Keratinocyte (primary cell): Measurements from ENCODE around the gene AGPAT3. TPM values are rescaled to one million over a fixed set of nuclear protein-coding genes. Genes with fewer than 3 reads are reported as not detected.

Experiments used
- DNase-seq: peaks from one replicate; pipeline ENCODE4 v3.0.0-alpha.2; 2011; ENCODE audit warnings: low read depth, missing footprints, low spot score
- FAIRE-seq: peaks from 2 replicates; lab custom pipeline; 2011; peaks lifted over from hg19 to GRCh38; lab: Jason Lieb, UNC
- H2AFZ ChIP-seq: 2 replicates; pipeline ENCODE4 v1.6.0; 2012; ENCODE audit warnings: low read length, control low read depth, inconsistent platforms; ENCODE audit not compliant: control insufficient read depth
- H3K27ac ChIP-seq: 2 replicates; pipeline ENCODE4 v1.5.1; 2011; ENCODE audit warnings: low read length; ENCODE audit not compliant: control insufficient read depth, insufficient read depth
- H3K27me3 ChIP-seq: 3 replicates; pipeline ENCODE4 v1.6.0; 2011; ENCODE audit warnings: low read length; ENCODE audit not compliant: control insufficient read depth, insufficient read depth; ENCODE audit errors: extremely low read depth
- H3K36me3 ChIP-seq, 2 experiments: 2 replicates in 1 of 2; 3 replicates in 1 of 2; pipeline ENCODE4 v1.5.1; 2011; ENCODE audit warnings: low read length in 2 of 2, mild to moderate bottlenecking in 1 of 2; ENCODE audit not compliant: control insufficient read depth in 2 of 2, insufficient read depth in 2 of 2; ENCODE audit errors: extremely low read depth in 1 of 2
- H3K4me1 ChIP-seq: 3 replicates; pipeline ENCODE4 v1.5.1; 2011; ENCODE audit warnings: low read length; ENCODE audit not compliant: control insufficient read depth, insufficient read depth; ENCODE audit errors: extremely low read depth
- H3K4me2 ChIP-seq: 3 replicates; pipeline ENCODE4 v1.6.0; 2011; ENCODE audit warnings: low read depth, low read length; ENCODE audit not compliant: control insufficient read depth, insufficient read depth; ENCODE audit errors: extremely low read depth
- H3K4me3 ChIP-seq, 3 experiments: fragments of 200-600 bp in 1 of 3; sonication (generic) in 1 of 3; 2 replicates in 2 of 3; 3 replicates in 1 of 3; pipeline ENCODE4 v1.5.1; 2011 to 2016; ENCODE audit warnings: low read length in 3 of 3, mild to moderate bottlenecking in 3 of 3, control low read depth in 2 of 3, inconsistent platforms in 1 of 3, low read depth in 1 of 3, mixed read lengths in 1 of 3, mixed run types in 1 of 3, moderate library complexity in 1 of 3; ENCODE audit not compliant: control insufficient read depth in 2 of 3, insufficient read depth in 2 of 3; ENCODE audit errors: extremely low read depth in 1 of 3
- H3K79me2 ChIP-seq: 2 replicates; pipeline ENCODE4 v1.6.0; 2012; ENCODE audit warnings: low read length; ENCODE audit not compliant: control insufficient read depth, insufficient read depth
- H3K9ac ChIP-seq: 3 replicates; pipeline ENCODE4 v1.6.0; 2011; ENCODE audit warnings: low read length; ENCODE audit not compliant: control insufficient read depth, insufficient read depth; ENCODE audit errors: extremely low read depth
- H3K9me1 ChIP-seq: 3 replicates; pipeline ENCODE4 v1.6.0; 2011; ENCODE audit warnings: low read length; ENCODE audit not compliant: control insufficient read depth, insufficient read depth; ENCODE audit errors: extremely low read depth
- H3K9me3 ChIP-seq: 2 replicates; pipeline ENCODE4 v1.5.1; 2012; ENCODE audit warnings: low read depth, low read length; ENCODE audit not compliant: control insufficient read depth
- H4K20me1 ChIP-seq: 3 replicates; pipeline ENCODE4 v1.6.0; 2011; ENCODE audit warnings: low read length; ENCODE audit not compliant: control insufficient read depth, insufficient read depth; ENCODE audit errors: extremely low read depth
- EZH2 ChIP-seq: IDR thresholded peaks from one replicate; pipeline ENCODE4 v1.6.1; 2012; ENCODE audit warnings: inconsistent platforms, mild to moderate bottlenecking, low read length, moderate library complexity
- dilution Hi-C: fragments of 300-500 bp; cut with MboI; formaldehyde crosslinking; loops from one replicate; pipeline ENCODE4 v1.7.0; 2020; ENCODE audit warnings: low sequenced_read_pairs; ENCODE audit not compliant: extremely low pct_ligation_motif_present
- polyA plus RNA-seq, 5 experiments: library from polyadenylated mRNA; depleted of rRNA in 3 of 5; stranded (reverse) in 3 of 5; stranded (forward) in 1 of 5; unstranded in 1 of 5; fragments of >200 nt; gene quantifications; 1 replicate in 1 of 5; 2 replicates in 3 of 5; 3 replicates in 1 of 5; pipeline versions ENCODE4 v1.2.1 to v1.2.3, GENCODE V29; 2011 to 2012; ENCODE audit warnings: missing spikeins in 2 of 5, low read depth in 1 of 5, low replicate concordance in 1 of 5
- TF ChIP-seq, protein P1 (sequence below), 3 experiments: IDR thresholded peaks in 1 of 3; conservative IDR thresholded peaks in 1 of 3; optimal IDR thresholded peaks in 1 of 3; 2 replicates in 2 of 3; 3 replicates in 1 of 3; pipeline versions ENCODE3 to v1.5.1; 2011; ENCODE audit warnings: low read length in 3 of 3, mild to moderate bottlenecking in 3 of 3, moderate library complexity in 2 of 3, control low read depth in 1 of 3, inconsistent platforms in 1 of 3; ENCODE audit not compliant: insufficient read depth in 2 of 3; ENCODE audit errors: extremely low read depth in 1 of 3

The AGPAT3 gene
- polyA plus RNA-seq, 1 donor (not counting 4 experiments of a cell fraction or from before 2014, with no cell fraction given), result 21.7 TPM

DNA sequence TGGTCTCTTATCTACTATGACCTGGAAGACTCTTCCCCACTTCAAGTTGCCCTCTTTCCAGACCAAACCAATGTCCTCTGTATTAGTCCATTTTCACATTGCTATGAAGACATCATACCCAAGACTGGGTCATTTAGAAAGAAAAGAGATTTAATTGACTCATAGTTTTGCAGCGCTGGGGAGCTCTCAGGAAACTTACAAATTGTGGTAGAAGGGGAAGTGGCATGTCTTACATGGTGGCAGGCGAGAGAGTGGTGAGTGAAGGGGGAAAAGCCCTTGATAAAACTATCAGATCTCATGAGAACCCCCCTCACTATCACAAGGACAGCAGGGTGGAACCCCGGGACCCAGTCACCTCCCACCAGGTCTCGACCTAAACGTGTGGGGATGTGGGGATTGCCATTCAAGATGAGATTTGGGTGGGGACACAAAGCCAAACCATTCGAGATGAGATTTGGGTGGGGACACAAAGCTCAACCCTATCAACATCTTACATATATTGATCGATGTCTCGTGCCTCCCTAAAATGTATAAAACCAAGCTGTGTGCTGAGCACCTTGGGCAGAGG lies 14.2 kb upstream of the AGPAT3 start:
- FAIRE-seq (no peak), DNase-seq (no peak)
- TF ChIP-seq, protein P1, sequence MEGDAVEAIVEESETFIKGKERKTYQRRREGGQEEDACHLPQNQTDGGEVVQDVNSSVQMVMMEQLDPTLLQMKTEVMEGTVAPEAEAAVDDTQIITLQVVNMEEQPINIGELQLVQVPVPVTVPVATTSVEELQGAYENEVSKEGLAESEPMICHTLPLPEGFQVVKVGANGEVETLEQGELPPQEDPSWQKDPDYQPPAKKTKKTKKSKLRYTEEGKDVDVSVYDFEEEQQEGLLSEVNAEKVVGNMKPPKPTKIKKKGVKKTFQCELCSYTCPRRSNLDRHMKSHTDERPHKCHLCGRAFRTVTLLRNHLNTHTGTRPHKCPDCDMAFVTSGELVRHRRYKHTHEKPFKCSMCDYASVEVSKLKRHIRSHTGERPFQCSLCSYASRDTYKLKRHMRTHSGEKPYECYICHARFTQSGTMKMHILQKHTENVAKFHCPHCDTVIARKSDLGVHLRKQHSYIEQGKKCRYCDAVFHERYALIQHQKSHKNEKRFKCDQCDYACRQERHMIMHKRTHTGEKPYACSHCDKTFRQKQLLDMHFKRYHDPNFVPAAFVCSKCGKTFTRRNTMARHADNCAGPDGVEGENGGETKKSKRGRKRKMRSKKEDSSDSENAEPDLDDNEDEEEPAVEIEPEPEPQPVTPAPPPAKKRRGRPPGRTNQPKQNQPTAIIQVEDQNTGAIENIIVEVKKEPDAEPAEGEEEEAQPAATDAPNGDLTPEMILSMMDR (optimal IDR thresholded peaks at IDR 0.05 in 1 of 3, IDR thresholded peaks at IDR 0.05 in 1 of 3, conservative IDR thresholded peaks at IDR 0.05 in 1 of 3; ENCODE audit: extremely low read depth in 1 of 3, insufficient read depth in 2 of 3, low read length in 3 of 3), result no peak
- TF ChIP-seq EZH2, result no peak
- Histone ChIP-seq H3K4me3 (no peak overlapping the region), H3K79me2 (no peaks in the 10 kb centered on the region), H3K4me2 (no peak overlapping the region), H4K20me1 (peaks cover 4% of the 10 kb centered on the region), H3K9me1 (no peaks in the 10 kb centered on the region), H3K27me3 (peaks cover 7% of the 10 kb centered on the region), H3K9me3 (no peaks in the 10 kb centered on the region), H3K4me1 (no peaks in the 10 kb centered on the region), H3K27ac (no peak overlapping the region), H2AFZ (no peak overlapping the region), H3K36me3 (no peaks in the 10 kb centered on the region), H3K9ac (no peak overlapping the region)
- dilution Hi-C loops, result no loop called here

DNA sequence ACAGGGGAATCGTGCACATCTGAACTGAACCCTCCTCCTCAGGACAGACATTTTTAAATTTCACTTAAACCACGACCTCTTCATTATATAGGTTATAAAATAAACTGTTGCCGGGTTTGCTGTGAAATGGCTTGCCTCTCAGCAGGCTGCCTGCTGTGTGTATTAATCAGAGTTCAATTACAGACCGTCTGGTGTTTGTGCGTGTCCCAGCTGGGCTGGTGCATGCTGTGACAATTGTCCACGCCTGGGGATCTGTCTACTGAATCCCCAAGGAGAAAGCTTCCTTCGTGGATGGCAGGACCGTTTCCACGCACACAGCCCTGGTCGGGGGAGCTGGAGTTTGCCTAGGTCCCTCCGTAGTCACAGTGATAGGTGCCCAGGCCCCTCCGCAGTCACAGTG lies 13.4 kb upstream of the AGPAT3 start:
- no peak overlapping the region for H3K27ac ChIP-seq
- H3K27me3 ChIP-seq, result peaks cover 7% of the 10 kb centered on the region
- TF ChIP-seq, protein P1 (optimal IDR thresholded peaks at IDR 0.05 in 1 of 3, IDR thresholded peaks at IDR 0.05 in 1 of 3, conservative IDR thresholded peaks at IDR 0.05 in 1 of 3; ENCODE audit: extremely low read depth in 1 of 3, insufficient read depth in 2 of 3, low read length in 3 of 3), result no peak
- TF ChIP-seq EZH2, result no peak
- no peaks in the 10 kb centered on the region for H3K79me2 ChIP-seq
- no peak for FAIRE-seq
- no peak overlapping the region for H2AFZ ChIP-seq
- H3K9me1 ChIP-seq, result no peaks in the 10 kb centered on the region
- H3K4me3 ChIP-seq, result no peak overlapping the region
- dilution Hi-C loops, result no loop called here
- no peak for DNase-seq
- no peak overlapping the region for H3K9ac ChIP-seq
- peaks cover 4% of the 10 kb centered on the region for H4K20me1 ChIP-seq
- H3K4me2 ChIP-seq, result no peak overlapping the region
- H3K4me1 ChIP-seq, result no peaks in the 10 kb centered on the region
- H3K36me3 ChIP-seq, result no peaks in the 10 kb centered on the region
- H3K9me3 ChIP-seq, result no peaks in the 10 kb centered on the region
